AG04450 (cell line): Measurements from ENCODE around the gene PPP1R13B. TPM values are rescaled to one million over a fixed set of nuclear protein-coding genes. Genes with fewer than 3 reads are reported as not detected.

Experiments
- CTCF ChIA-PET: fragments of 300-600, 350-600 bp; formaldehyde crosslinking; extraction: SDS; loops from one replicate; lab custom pipeline; 2022; ENCODE audit warnings: antibody characterized with exemption, inconsistent platforms; lab: Charles Lee
- POLR2A ChIA-PET: fragments of 350-600 bp; formaldehyde crosslinking; extraction: SDS; loops from one replicate; lab custom pipeline; 2021; ENCODE audit warnings: antibody characterized with exemption, inconsistent platforms; lab: Yijun Ruan, JAX
- DNase-seq: peaks from one replicate; pipeline ENCODE4 v3.0.0-alpha.2; 2011; ENCODE audit warnings: low read depth, low spot score
- H3K27ac ChIP-seq: one replicate; pipeline ENCODE4 v1.5.1; 2012; ENCODE audit warnings: low read depth, low read length, control low read depth
- H3K27me3 ChIP-seq: one replicate; pipeline ENCODE4 v1.6.0; 2012; ENCODE audit warnings: low read length; ENCODE audit not compliant: control insufficient read depth, insufficient read depth
- H3K4me3 ChIP-seq: 2 replicates; pipeline ENCODE4 v1.5.1; 2011; ENCODE audit warnings: mild to moderate bottlenecking, low read depth, low read length, control low read depth
- H3K9me3 ChIP-seq: 2 replicates; pipeline ENCODE4 v1.5.1; 2012; ENCODE audit warnings: low read length; ENCODE audit not compliant: control insufficient read depth, insufficient read depth
- CTCF ChIP-seq: IDR thresholded peaks from 2 replicates; pipeline ENCODE4 v1.5.1; 2011; ENCODE audit warnings: low read depth, low read length, control low read depth, inconsistent platforms
- polyA plus RNA-seq: library from polyadenylated mRNA; depleted of rRNA; stranded (reverse); fragments of >200 nt; gene quantifications from 2 replicates; pipeline ENCODE4 v1.2.3, GENCODE V29; 2011

The PPP1R13B gene
- polyA plus RNA-seq, 1 experiment: 0.62 TPM

GRCh38 chr14:103808403-103809001, 38.9 kb downstream of the PPP1R13B start:
- Histone ChIP-seq H3K4me3 (no peak overlapping the region), H3K9me3 (no peaks in the 10 kb centered on the region), H3K27me3 (peaks cover 2% of the 10 kb centered on the region), H3K27ac (no peak overlapping the region)
- ChIA-PET CTCF (interaction anchor here (0.5 to 7.0 kb wide), 40 partner anchors 8 to 248 kb away, joined by 3 to 86 read pairs (median 4); partner anchors contain the start of gene RD3L), POLR2A (interaction anchor here (0.5 to 0.9 kb wide), 5 partner anchors 8 to 72 kb away, joined by 3 to 6 read pairs (median 5); no protein-coding TSS in a partner anchor)
- TF ChIP-seq CTCF: peak; percentile 84
- DNase-seq: peak; percentile 20

- ChIA-PET POLR2A (no interaction called here), CTCF (interaction anchor here (0.9 to 7.0 kb wide), 5 partner anchors 10 to 174 kb away, joined by 4 to 86 read pairs (median 7); no protein-coding TSS in a partner anchor)
- no peak for TF ChIP-seq CTCF
Observed at GRCh38 chr14:103806805-103807204, 40.6 kb downstream of the PPP1R13B start.

GRCh38 chr14:103805708-103806107, 41.7 kb downstream of the PPP1R13B start:
- Histone ChIP-seq H3K27me3 (peaks cover 2% of the 10 kb centered on the region), H3K9me3 (no peaks in the 10 kb centered on the region), H3K27ac (no peak overlapping the region), H3K4me3 (no peak overlapping the region)
- ChIA-PET CTCF (interaction anchor here (0.6 to 7.0 kb wide), 7 partner anchors 11 to 287 kb away, joined by 3 to 86 read pairs (median 4); no protein-coding TSS in a partner anchor), POLR2A (no interaction called here)
- DNase-seq: no peak
- TF ChIP-seq CTCF: no peak

More at GRCh38 chr14:103806805-103807204, 40.6 kb downstream of the PPP1R13B start:
- no peak overlapping the region for H3K4me3 ChIP-seq
- peaks cover 2% of the 10 kb centered on the region for H3K27me3 ChIP-seq
- no peak for DNase-seq
- no peak overlapping the region for H3K27ac ChIP-seq
- H3K9me3 ChIP-seq: no peaks in the 10 kb centered on the region

GRCh38 chr14:103803661-103804060, 43.7 kb downstream of the PPP1R13B start:
- Histone ChIP-seq H3K9me3 (no peaks in the 10 kb centered on the region), H3K4me3 (no peak overlapping the region), H3K27ac (no peak overlapping the region), H3K27me3 (peaks cover 2% of the 10 kb centered on the region)
- ChIA-PET POLR2A (interaction anchor here (0.6 kb wide), 1 partner anchor 22 kb away, joined by 3 read pairs; no protein-coding TSS in a partner anchor), CTCF (interaction anchor here (2.7 kb wide), 1 partner anchor 107 kb away, joined by 7 read pairs; no protein-coding TSS in a partner anchor)
- DNase-seq: no peak
- TF ChIP-seq CTCF: no peak

GRCh38 chr14:103802356-103802755, 45.0 kb downstream of the PPP1R13B start:
- DNase-seq: no peak
- H3K9me3 ChIP-seq: no peaks in the 10 kb centered on the region
- CTCF ChIA-PET: interaction anchor here (1.1 to 2.7 kb wide), 2 partner anchors 10 to 108 kb away, joined by 4 to 7 read pairs; no protein-coding TSS in a partner anchor
- H3K27ac ChIP-seq: no peak overlapping the region
- POLR2A ChIA-PET: no interaction called here
- no peak for TF ChIP-seq CTCF
- peaks cover 2% of the 10 kb centered on the region for H3K27me3 ChIP-seq
- no peak overlapping the region for H3K4me3 ChIP-seq
